Measurements from ENCODE around the gene RILP.

GRCh38 chr17:1646199-1646875 lies 3.3 kb downstream of the RILP start:
- TF ChIP-seq POLR2A (IDR thresholded peaks at IDR 0.05; ENCODE audit: low read depth): no peak
- no peak for TF ChIP-seq EP300 (IDR thresholded peaks at IDR 0.05)

Data from esophagus muscularis mucosa (tissue), 2 donors.